Measurements from ENCODE around the gene RNF17.
"Not testable (repeated sequence)": the region's sequence is repeated elsewhere in the genome, so short reads cannot be mapped to it uniquely, and the experiment has no call there.

The RNF17 gene

GRCh38 chr13:24730873-24731567, 32.9 kb upstream of the RNF17 start:
- H3K9me3 ChIP-seq (ENCODE audit: control insufficient read depth in 2 of 2, low read length in 2 of 2); H3K27me3 ChIP-seq (ENCODE audit: control insufficient read depth in 2 of 2, insufficient read depth in 2 of 2, low read length in 2 of 2); H3K27ac ChIP-seq (ENCODE audit: low read depth in 2 of 2, low read length in 2 of 2); H3K4me3 ChIP-seq (ENCODE audit: low read length in 2 of 2); H3K9ac ChIP-seq (ENCODE audit: low read depth in 1 of 2, low read length in 2 of 2); H3K36me3 ChIP-seq (ENCODE audit: control insufficient read depth in 2 of 2, insufficient read depth in 2 of 2, low read length in 2 of 2); H3K4me1 ChIP-seq (ENCODE audit: control insufficient read depth in 2 of 2, insufficient read depth in 2 of 2, low read length in 2 of 2): not testable (repeated sequence)

GRCh38 chr13:24734950-24735349, 29.0 kb upstream of the RNF17 start:
- no peaks in the 10 kb centered on the region for H3K36me3 ChIP-seq (ENCODE audit: control insufficient read depth in 2 of 2, insufficient read depth in 2 of 2, low read length in 2 of 2)
- H3K9ac ChIP-seq (ENCODE audit: low read depth in 1 of 2, low read length in 2 of 2) = no peak overlapping the region
- H3K4me3 ChIP-seq (ENCODE audit: low read length in 2 of 2) = no peak overlapping the region
- H3K27ac ChIP-seq (ENCODE audit: low read depth in 2 of 2, low read length in 2 of 2) = no peak overlapping the region
- no peaks in the 10 kb centered on the region for H3K9me3 ChIP-seq (ENCODE audit: control insufficient read depth in 2 of 2, low read length in 2 of 2)
- no peaks in the 10 kb centered on the region for H3K27me3 ChIP-seq (ENCODE audit: control insufficient read depth in 2 of 2, insufficient read depth in 2 of 2, low read length in 2 of 2)
- no peaks in the 10 kb centered on the region for H3K4me1 ChIP-seq (ENCODE audit: control insufficient read depth in 2 of 2, insufficient read depth in 2 of 2, low read length in 2 of 2)

- H3K36me3 ChIP-seq (ENCODE audit: control insufficient read depth in 2 of 2, insufficient read depth in 2 of 2, low read length in 2 of 2) = no peaks in the 10 kb centered on the region
- no peak overlapping the region for H3K4me3 ChIP-seq (ENCODE audit: low read length in 2 of 2)
- no peaks in the 10 kb centered on the region for H3K27me3 ChIP-seq (ENCODE audit: control insufficient read depth in 2 of 2, insufficient read depth in 2 of 2, low read length in 2 of 2)
- H3K27ac ChIP-seq (ENCODE audit: low read depth in 2 of 2, low read length in 2 of 2) = no peak overlapping the region
- no peaks in the 10 kb centered on the region for H3K4me1 ChIP-seq (ENCODE audit: control insufficient read depth in 2 of 2, insufficient read depth in 2 of 2, low read length in 2 of 2)
- H3K9ac ChIP-seq (ENCODE audit: low read depth in 1 of 2, low read length in 2 of 2) = no peak overlapping the region
- H3K9me3 ChIP-seq (ENCODE audit: control insufficient read depth in 2 of 2, low read length in 2 of 2) = no peaks in the 10 kb centered on the region
Observed at GRCh38 chr13:24737042-24737441, 26.9 kb upstream of the RNF17 start.

GRCh38 chr13:24738366-24738847, 25.6 kb upstream of the RNF17 start:
- no peak overlapping the region for H3K9ac ChIP-seq (ENCODE audit: low read depth in 1 of 2, low read length in 2 of 2)
- no peaks in the 10 kb centered on the region for H3K36me3 ChIP-seq (ENCODE audit: control insufficient read depth in 2 of 2, insufficient read depth in 2 of 2, low read length in 2 of 2)
- no peaks in the 10 kb centered on the region for H3K9me3 ChIP-seq (ENCODE audit: control insufficient read depth in 2 of 2, low read length in 2 of 2)
- no peaks in the 10 kb centered on the region for H3K4me1 ChIP-seq (ENCODE audit: control insufficient read depth in 2 of 2, insufficient read depth in 2 of 2, low read length in 2 of 2)
- no peak overlapping the region for H3K4me3 ChIP-seq (ENCODE audit: low read length in 2 of 2)
- no peak overlapping the region for H3K27ac ChIP-seq (ENCODE audit: low read depth in 2 of 2, low read length in 2 of 2)
- peaks cover 0 to 2% of the 10 kb centered on the region in 2 donors for H3K27me3 ChIP-seq (ENCODE audit: control insufficient read depth in 2 of 2, insufficient read depth in 2 of 2, low read length in 2 of 2)

- H3K36me3 ChIP-seq (ENCODE audit: control insufficient read depth in 2 of 2, insufficient read depth in 2 of 2, low read length in 2 of 2) = no peaks in the 10 kb centered on the region
- peaks cover 1 to 10% of the 10 kb centered on the region in 2 donors for H3K27me3 ChIP-seq (ENCODE audit: control insufficient read depth in 2 of 2, insufficient read depth in 2 of 2, low read length in 2 of 2)
- no peaks in the 10 kb centered on the region for H3K9me3 ChIP-seq (ENCODE audit: control insufficient read depth in 2 of 2, low read length in 2 of 2)
- H3K4me1 ChIP-seq (ENCODE audit: control insufficient read depth in 2 of 2, insufficient read depth in 2 of 2, low read length in 2 of 2) = no peaks in the 10 kb centered on the region
- H3K4me3 ChIP-seq (ENCODE audit: low read length in 2 of 2) = no peak overlapping the region
- no peak overlapping the region for H3K9ac ChIP-seq (ENCODE audit: low read depth in 1 of 2, low read length in 2 of 2)
- no peak overlapping the region for H3K27ac ChIP-seq (ENCODE audit: low read depth in 2 of 2, low read length in 2 of 2)
Observed at GRCh38 chr13:24740014-24740890, 23.7 kb upstream of the RNF17 start.

GRCh38 chr13:24741016-24741662, 22.8 kb upstream of the RNF17 start:
- no peaks in the 10 kb centered on the region for H3K36me3 ChIP-seq (ENCODE audit: control insufficient read depth in 2 of 2, insufficient read depth in 2 of 2, low read length in 2 of 2)

GRCh38 chr13:24741791-24742190, 22.2 kb upstream of the RNF17 start:
- Histone ChIP-seq H3K9me3 (ENCODE audit: control insufficient read depth in 2 of 2, low read length in 2 of 2) (no peaks in the 10 kb centered on the region), H3K27me3 (ENCODE audit: control insufficient read depth in 2 of 2, insufficient read depth in 2 of 2, low read length in 2 of 2) (peaks cover 5 to 13% of the 10 kb centered on the region in 2 donors), H3K9ac (ENCODE audit: low read depth in 1 of 2, low read length in 2 of 2) (no peak overlapping the region), H3K27ac (ENCODE audit: low read depth in 2 of 2, low read length in 2 of 2) (no peak overlapping the region), H3K4me1 (ENCODE audit: control insufficient read depth in 2 of 2, insufficient read depth in 2 of 2, low read length in 2 of 2) (no peaks in the 10 kb centered on the region), H3K4me3 (ENCODE audit: low read length in 2 of 2) (no peak overlapping the region), H3K36me3 (ENCODE audit: control insufficient read depth in 2 of 2, insufficient read depth in 2 of 2, low read length in 2 of 2) (no peaks in the 10 kb centered on the region)

More at GRCh38 chr13:24741016-24741662, 22.8 kb upstream of the RNF17 start:
- Histone ChIP-seq H3K9ac (ENCODE audit: low read depth in 1 of 2, low read length in 2 of 2) (no peak overlapping the region), H3K4me3 (ENCODE audit: low read length in 2 of 2) (no peak overlapping the region), H3K4me1 (ENCODE audit: control insufficient read depth in 2 of 2, insufficient read depth in 2 of 2, low read length in 2 of 2) (no peaks in the 10 kb centered on the region), H3K9me3 (ENCODE audit: control insufficient read depth in 2 of 2, low read length in 2 of 2) (no peaks in the 10 kb centered on the region), H3K27ac (ENCODE audit: low read depth in 2 of 2, low read length in 2 of 2) (no peak overlapping the region), H3K27me3 (ENCODE audit: control insufficient read depth in 2 of 2, insufficient read depth in 2 of 2, low read length in 2 of 2) (peaks cover 3 to 11% of the 10 kb centered on the region in 2 donors)

- H3K9ac ChIP-seq (ENCODE audit: low read depth in 1 of 2, low read length in 2 of 2) = no peak overlapping the region
- H3K27me3 ChIP-seq (ENCODE audit: control insufficient read depth in 2 of 2, insufficient read depth in 2 of 2, low read length in 2 of 2) = peaks cover 6 to 17% of the 10 kb centered on the region in 2 donors
Observed at GRCh38 chr13:24742294-24742693, 21.7 kb upstream of the RNF17 start.

GRCh38 chr13:24742977-24743376, 21.0 kb upstream of the RNF17 start:
- Histone ChIP-seq H3K4me3 (ENCODE audit: low read length in 2 of 2) (no peak overlapping the region), H3K4me1 (ENCODE audit: control insufficient read depth in 2 of 2, insufficient read depth in 2 of 2, low read length in 2 of 2) (no peaks in the 10 kb centered on the region), H3K9me3 (ENCODE audit: control insufficient read depth in 2 of 2, low read length in 2 of 2) (no peaks in the 10 kb centered on the region)

More at GRCh38 chr13:24742294-24742693, 21.7 kb upstream of the RNF17 start:
- no peaks in the 10 kb centered on the region for H3K4me1 ChIP-seq (ENCODE audit: control insufficient read depth in 2 of 2, insufficient read depth in 2 of 2, low read length in 2 of 2)
- H3K9me3 ChIP-seq (ENCODE audit: control insufficient read depth in 2 of 2, low read length in 2 of 2) = no peaks in the 10 kb centered on the region
- no peaks in the 10 kb centered on the region for H3K36me3 ChIP-seq (ENCODE audit: control insufficient read depth in 2 of 2, insufficient read depth in 2 of 2, low read length in 2 of 2)
- no peak overlapping the region for H3K27ac ChIP-seq (ENCODE audit: low read depth in 2 of 2, low read length in 2 of 2)
- H3K4me3 ChIP-seq (ENCODE audit: low read length in 2 of 2) = no peak overlapping the region

GRCh38 chr13:24744247-24744646, 19.7 kb upstream of the RNF17 start:
- no peak overlapping the region for H3K4me3 ChIP-seq (ENCODE audit: low read length in 2 of 2)
- no peak overlapping the region for H3K27ac ChIP-seq (ENCODE audit: low read depth in 2 of 2, low read length in 2 of 2)
- H3K9me3 ChIP-seq (ENCODE audit: control insufficient read depth in 2 of 2, low read length in 2 of 2) = no peaks in the 10 kb centered on the region
- no peak overlapping the region for H3K9ac ChIP-seq (ENCODE audit: low read depth in 1 of 2, low read length in 2 of 2)
- H3K36me3 ChIP-seq (ENCODE audit: control insufficient read depth in 2 of 2, insufficient read depth in 2 of 2, low read length in 2 of 2) = no peaks in the 10 kb centered on the region
- peaks cover 16 to 25% of the 10 kb centered on the region in 2 donors for H3K27me3 ChIP-seq (ENCODE audit: control insufficient read depth in 2 of 2, insufficient read depth in 2 of 2, low read length in 2 of 2)
- no peaks in the 10 kb centered on the region for H3K4me1 ChIP-seq (ENCODE audit: control insufficient read depth in 2 of 2, insufficient read depth in 2 of 2, low read length in 2 of 2)

More at GRCh38 chr13:24742977-24743376, 21.0 kb upstream of the RNF17 start:
- H3K36me3 ChIP-seq (ENCODE audit: control insufficient read depth in 2 of 2, insufficient read depth in 2 of 2, low read length in 2 of 2) = no peaks in the 10 kb centered on the region
- H3K27me3 ChIP-seq (ENCODE audit: control insufficient read depth in 2 of 2, insufficient read depth in 2 of 2, low read length in 2 of 2) = peaks cover 11 to 22% of the 10 kb centered on the region in 2 donors
- H3K27ac ChIP-seq (ENCODE audit: low read depth in 2 of 2, low read length in 2 of 2) = no peak overlapping the region
- H3K9ac ChIP-seq (ENCODE audit: low read depth in 1 of 2, low read length in 2 of 2) = no peak overlapping the region

Measured in mucosa of rectum (tissue), 2 donors.